GM18517 (cell line): Measurements from ENCODE around the gene SH3PXD2A.

Source experiments
- ATAC-seq: cut with Tn5 transposase; IDR thresholded peaks from one replicate; pipeline ENCODE4 v1.9.1; 2021; ENCODE audit warnings: mild to moderate bottlenecking, moderate library complexity; ENCODE audit not compliant: unreplicated experiment

Gene SH3PXD2A

DNA sequence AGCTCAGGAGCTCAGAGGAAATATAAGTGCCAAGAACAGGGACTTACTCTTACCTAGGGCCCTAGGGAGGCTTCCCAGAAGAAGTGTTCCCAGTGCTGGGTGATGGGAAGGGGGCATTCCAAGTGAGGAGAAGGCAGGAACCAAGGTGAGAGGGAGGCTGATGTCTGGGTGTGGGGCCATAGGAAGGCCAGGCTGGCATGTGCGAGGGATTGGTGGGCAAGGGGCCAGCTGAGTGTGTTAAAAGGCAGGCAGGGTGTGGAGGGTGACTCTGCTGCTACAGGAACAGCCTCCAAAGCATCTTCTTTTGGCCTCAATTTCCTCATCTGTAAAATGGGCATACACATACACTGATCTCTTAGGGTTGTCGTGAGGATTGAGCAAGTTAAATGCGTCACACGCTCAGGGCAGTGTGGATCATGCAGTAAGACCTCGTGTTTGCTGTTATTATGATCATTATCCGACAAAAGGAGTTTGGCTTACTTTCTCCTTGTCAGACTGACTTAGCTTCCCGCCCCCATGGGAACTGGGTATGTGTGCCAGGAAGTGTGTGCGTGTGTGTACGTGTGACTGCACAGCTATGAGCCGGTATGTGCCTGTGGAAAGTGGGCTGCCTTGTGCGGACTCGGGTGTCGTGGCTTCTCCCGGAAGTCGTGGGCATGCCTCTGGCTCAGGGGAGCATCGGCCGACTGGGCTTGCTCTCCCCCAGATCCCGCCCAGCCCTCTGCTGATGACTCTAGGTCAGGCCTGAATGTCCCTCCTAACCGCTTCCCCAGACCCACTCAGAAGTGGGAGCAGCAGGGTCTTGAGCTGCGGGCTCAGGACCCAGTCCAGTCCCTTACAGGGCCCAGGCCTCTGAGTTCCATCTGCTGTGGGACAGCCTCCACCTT lies 302.3 kb downstream of the SH3PXD2A start:
- ATAC-seq, result no peak

DNA sequence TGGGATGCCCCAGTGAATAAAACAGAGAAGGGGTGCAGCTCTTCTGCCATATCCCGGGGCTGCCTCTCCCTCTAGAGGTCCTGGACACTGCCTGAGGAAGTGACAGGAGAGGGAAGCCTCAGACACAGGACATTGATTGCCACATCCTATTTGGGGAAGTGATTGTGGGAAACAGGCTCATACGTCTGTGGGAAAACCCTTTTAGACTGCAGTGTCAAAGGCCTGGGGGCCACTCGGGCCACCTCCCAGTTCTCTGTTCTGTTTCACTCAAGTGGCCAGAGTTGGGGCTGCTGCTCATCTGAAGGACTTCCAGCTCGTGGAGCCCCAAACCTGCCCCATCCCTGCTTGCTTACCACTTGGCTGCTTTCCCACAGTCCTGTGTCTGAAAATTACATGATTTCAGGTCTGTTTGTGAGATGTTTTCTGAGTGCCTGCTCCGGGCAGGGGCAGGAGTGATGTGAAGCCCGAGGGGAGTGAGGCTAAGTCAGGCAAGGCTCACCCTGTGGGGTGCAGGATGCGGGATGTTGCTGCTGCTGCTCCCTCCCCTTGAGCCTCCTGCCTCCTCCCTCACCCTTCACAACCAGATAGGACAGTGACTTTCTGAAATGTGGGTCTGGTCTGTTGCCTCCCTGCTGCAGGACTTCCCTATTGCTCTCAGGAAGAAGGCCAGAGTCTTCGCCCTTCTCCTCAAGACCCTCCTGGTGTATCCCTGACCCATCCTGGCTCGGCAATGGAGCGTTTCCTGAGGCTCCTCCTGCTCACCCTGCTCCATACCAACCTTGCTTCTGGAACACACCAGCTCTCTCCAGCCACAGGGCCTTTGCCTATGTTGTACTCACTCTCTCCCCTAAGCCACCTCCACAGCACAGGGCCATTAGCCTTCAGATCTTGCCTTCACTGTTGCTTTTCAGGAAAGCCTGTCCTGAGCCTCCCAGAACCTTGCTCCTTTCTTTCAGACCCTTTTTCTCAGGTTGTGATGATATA lies 303.5 kb downstream of the SH3PXD2A start:
- ATAC-seq, result no peak

DNA sequence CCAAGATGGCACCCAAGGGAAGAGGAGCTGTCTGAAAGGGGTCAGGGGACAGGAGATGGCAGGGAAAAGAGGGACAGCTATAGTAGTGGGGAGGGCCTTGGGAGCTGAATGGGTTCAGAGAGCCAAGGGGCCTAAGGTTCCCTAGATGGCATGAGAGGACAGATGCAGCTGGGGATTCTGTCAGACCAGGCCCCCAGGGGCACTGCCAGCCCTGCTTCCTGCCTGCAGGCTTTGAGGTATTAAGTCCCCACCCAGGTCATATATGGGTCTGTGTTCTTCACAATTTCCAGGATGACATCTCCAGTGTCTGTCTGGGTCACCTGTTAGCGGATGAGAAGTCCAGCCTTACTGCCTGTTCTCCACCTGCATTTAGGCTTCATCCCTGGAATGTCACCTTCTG lies 305.1 kb downstream of the SH3PXD2A start:
- no peak for ATAC-seq

DNA sequence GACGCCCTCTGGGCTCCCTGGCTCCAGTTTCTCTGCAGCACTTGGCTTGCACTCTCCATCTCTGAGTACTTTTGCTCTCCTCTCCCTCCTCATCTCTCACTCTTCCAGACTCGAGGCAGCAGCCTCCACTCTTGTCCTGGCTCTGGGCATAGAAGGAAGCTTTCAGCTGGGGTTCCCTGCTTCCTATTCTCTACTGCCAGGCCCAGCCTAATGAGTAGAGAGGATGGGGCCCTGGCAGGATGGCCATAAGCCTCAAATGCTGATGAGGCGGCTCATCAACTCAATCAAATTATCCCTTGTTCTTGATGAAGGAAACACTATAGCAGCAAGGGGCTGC lies 306.1 kb downstream of the SH3PXD2A start:
- no peak for ATAC-seq

DNA sequence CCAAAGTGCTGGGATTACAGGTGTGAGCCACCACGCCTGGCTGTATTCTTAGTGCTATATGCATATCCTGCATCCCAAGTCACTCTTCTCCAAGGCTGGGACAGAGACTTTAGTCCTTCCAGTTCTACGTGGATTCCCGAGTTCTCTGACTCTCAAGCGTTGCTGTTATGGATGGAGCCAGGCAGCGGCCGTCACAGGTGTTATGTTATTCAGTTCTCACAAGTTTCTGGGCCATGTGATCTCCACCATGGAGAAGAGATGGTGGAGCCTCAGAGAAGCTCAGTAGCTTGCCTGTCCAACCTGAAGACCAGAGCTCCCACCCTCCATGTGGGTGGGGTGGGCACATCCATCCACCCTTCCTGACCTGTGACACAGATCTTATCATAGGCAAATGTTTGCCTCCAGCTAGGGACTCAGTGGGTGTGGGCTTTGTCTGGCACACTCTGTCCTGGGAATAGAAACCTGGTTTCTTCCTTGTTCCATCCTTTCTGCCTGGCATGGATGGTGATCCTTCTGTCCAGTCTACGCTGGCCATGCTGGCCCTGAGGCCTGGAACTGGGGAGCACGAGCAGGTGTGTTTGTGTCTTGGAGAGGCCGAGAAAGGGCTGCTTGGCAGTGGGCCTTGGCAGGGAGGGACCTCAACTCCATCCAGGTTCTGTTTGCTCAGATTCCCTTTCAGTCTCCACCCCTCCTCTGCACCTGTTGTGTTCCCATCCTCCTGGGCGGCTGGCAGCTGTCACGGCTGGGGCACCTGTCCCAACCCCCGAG lies 306.6 kb downstream of the SH3PXD2A start:
- no peak for ATAC-seq

DNA sequence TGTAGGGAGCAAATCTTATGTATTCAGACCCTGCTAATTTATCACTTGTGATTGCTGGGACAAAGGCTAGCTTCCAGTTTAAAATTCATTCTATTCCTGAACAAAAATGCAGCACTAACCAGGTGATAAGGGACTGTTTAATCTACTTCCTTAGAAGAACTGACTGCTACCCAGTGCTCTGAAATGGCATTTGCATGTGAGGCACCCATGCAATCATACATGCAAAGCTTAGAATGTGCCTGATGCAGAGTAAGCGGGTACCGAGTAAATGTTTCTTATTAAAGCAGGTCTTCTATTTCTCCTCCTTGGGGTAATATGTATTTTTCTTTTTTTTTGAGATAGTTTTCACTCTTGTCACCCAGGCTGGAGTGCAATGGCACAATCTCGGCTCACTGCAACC lies 307.4 kb downstream of the SH3PXD2A start:
- ATAC-seq, result no peak

DNA sequence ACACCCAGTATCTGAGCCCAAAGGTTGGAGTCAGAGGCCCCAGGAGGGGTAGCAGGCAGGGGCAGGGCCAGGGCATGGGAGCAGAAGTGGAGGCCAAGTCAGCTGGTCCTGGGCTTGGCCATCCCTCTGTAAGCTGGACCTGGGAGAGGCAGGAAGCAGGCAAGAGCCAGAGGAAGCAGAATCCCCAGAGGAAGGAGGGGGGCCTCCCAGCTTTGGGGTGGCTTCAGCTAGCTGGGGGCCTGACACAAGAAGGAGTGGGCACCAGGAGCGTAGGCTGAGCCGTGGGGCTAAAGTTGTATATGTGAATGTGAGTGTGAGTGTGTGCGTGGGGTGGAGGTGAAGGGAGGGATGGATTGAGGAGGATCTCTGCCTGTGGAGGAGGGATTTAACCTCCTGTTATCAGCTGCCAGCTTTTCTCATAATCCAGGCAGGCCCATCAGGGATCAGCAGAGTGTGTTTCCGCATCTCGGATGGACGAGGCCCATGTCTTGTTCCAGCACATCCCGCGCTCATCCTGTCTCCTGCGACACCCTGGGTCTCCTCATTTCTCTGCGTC lies 307.9 kb downstream of the SH3PXD2A start:
- no peak for ATAC-seq

DNA sequence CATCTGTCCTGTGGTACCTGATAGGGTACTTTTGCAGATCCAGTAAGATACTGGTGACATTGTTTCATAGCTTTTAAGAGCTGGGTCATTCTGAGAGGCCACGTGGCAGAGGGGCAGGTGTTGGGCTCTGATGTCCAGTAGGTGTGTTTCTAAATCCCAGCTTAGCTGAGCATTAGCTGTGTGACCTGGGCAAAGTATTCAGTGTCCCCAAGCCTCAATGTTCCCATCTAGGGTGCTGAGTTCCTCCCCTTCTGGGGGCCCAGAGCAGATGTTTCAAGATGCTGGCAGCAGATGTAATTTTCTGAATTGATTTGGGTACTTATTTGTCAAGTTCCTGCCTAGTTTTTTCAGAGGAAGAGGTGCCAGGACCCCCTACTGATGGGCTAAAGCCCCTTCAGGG lies 309.0 kb downstream of the SH3PXD2A start:
- ATAC-seq, result no peak

DNA sequence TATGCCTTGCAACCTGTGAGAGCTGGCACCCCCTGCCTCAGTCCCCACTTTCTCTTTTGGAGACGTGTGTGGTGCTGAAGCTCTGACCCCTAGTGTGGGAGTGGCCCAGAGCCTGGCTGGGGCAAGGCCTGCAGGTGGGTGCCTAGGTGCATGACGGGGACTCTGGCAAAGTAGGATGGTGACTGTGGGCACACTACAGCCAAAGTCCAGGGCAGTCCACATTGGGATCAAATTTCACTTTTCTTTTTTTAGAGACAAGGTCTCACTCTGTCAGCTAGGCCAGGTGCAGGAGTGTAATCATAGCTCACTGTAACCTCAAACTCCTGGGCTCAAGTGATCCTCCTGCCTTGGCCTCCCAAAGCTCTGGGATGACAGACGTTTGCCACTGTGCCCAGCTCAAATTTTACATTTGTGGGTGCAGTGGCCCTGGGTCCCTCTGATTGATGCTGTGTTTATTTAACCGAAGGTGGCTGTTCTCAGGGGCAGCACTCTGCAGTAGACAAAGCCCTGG lies 309.6 kb downstream of the SH3PXD2A start:
- ATAC-seq, result no peak

DNA sequence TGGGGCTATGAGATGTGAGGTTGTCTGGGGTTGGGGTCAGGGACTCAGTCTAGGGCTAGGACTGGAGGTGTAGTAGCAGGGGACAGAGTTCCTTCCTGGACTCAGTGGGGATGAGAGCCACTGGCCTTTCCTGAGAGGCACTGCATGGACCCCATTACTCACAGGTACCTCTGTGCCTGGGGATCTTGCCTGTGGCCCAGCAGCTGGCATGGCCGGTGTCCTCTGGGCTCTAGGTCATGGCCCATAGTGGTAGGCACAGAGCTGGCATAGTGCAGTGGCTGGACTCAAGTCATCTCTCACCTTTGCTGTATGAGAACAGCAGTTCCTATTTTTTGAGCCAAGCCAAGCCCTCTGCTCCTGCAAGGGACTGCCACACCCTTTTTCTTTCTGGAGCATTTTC lies 310.0 kb downstream of the SH3PXD2A start:
- ATAC-seq, result no peak

DNA sequence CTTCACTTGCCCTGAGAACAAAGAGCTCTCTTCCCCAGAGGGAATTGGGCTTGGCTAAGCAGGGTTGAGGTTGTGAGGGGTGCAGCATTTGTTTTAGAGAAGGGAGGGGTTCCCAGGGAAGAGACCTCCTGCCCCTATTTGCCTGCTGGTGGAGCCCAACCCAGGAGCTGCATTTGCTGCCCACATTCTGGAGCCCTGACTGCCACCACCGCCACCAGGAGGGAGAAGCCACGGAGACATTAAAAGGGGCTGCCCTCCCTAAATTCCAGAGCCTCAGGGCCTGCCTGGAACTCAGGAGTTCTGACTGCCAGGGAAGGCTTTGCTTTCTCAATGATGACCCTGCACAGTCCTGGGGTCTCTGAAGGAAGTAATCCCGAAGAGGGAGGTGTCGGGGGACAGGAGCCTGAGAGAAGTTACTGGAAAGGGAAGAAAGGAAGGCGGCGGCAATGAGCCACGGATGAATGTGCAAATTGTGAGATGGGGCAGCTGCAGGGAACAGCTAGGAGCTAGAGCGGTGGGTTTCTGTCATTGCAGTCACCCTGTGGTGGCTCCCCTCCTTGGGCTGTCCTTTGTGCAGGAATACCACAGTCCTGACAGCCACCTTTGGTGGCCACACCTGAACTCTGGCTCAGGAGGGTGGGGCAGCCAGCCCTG lies 310.6 kb downstream of the SH3PXD2A start:
- ATAC-seq, result no peak
